ENCODE measurements around the gene DOCK11.

- TF ChIP-seq CTCF (IDR thresholded peaks at IDR 0.05), result no peak
- TF ChIP-seq POLR2A (IDR thresholded peaks at IDR 0.05), result no peak
Observed at GRCh38 chrX:118554511-118554910, 58.9 kb downstream of the DOCK11 start.
